ENCODE measurements around the gene DUOX2. TPM values are rescaled to one million over a fixed set of nuclear protein-coding genes. Genes with fewer than 3 reads are reported as not detected.

DUOX2 gene
- total and polyA plus RNA-seq, 2 of the 13 experiments (the other 11 are each of a cell fraction or from before 2014, with no cell fraction given), result 0.08 TPM; not detected in 1

GRCh38 chr15:45089712-45090373 lies 24.1 kb downstream of the DUOX2 start:
- Histone ChIP-seq H3K36me3 (replicated peaks in 1 of 2; ENCODE audit: control insufficient read depth in 1 of 2, insufficient read depth in 2 of 2, low read length in 2 of 2) (no peaks in the 10 kb centered on the region), H2AFZ (ENCODE audit: low read length) (no peak overlapping the region), H3K9ac (ENCODE audit: insufficient read depth, low read depth, low read length) (no peak overlapping the region), H3K4me2 (ENCODE audit: low read depth, low read length) (peak overlapping the region; percentile 41), H3K79me2 (ENCODE audit: insufficient read depth, low read length) (no peaks in the 10 kb centered on the region), H3K27ac (ENCODE audit: extremely low read length, insufficient read depth, low read length) (no peak overlapping the region), H3K4me3 (replicated peaks in 1 of 3; ENCODE audit: insufficient read depth in 1 of 3, low read depth in 2 of 3, low read length in 3 of 3) (no peak overlapping the region; a peak in 1 of 6 replicates), H4K20me1 (ENCODE audit: insufficient read depth, low read length) (no peaks in the 10 kb centered on the region), H3K9me3 (ENCODE audit: low read length) (no peaks in the 10 kb centered on the region), H3K4me1 (ENCODE audit: insufficient read depth, low read length) (peaks cover 44% of the 10 kb centered on the region), H3K27me3 (ENCODE audit: control insufficient read depth in 1 of 2, insufficient read depth in 2 of 2, low read length in 2 of 2) (peaks cover under 1 to 16% of the 10 kb centered on the region in 2 experiments; a peak in 4 of 5 replicates)
- ATAC-seq (no peak), FAIRE-seq (no peak), DNase-seq (ENCODE audit: low spot score) (no peak)
- in situ Hi-C loops (cut with HindIII; ENCODE audit: extremely low pct_ligation_motif_present, low pct_unique_long_range_greater_than_20kb) (no loop called here), intact Hi-C loops (cut with micrococcal nuclease; ENCODE audit: unreplicated experiment) (no loop called here)
- ChIA-PET CTCF (ENCODE audit: low intra/inter-chr PET ratio, low total read pairs) (no interaction called here), POLR2A (no interaction called here)
- BruUV-seq (replicated peaks), result no TSS peak
- WGBS (ENCODE audit: low lambda C conversion rate), result 27% methylated on average over 3 of the region's 3 CpGs
- TF ChIP-seq KDM3A (CRISPR knock-in tag; IDR thresholded peaks at IDR 0.05; ENCODE audit: low read depth) (no peak), ZNF629 (CRISPR knock-in tag; conservative IDR thresholded peaks at IDR 0.05) (peak; percentile 62), CREB1 (IDR thresholded peaks at IDR 0.05) (peak; percentile 20; the same call in 1 of the 2 replicates), CREB1 (CRISPR knock-in tag; IDR thresholded peaks at IDR 0.05) (no peak), ZNF747 (CRISPR knock-in tag; IDR thresholded peaks at IDR 0.05; ENCODE audit: borderline replicate concordance) (no peak), ZNF562 (CRISPR knock-in tag; IDR thresholded peaks at IDR 0.05; ENCODE audit: borderline replicate concordance) (no peak), THAP11 (CRISPR knock-in tag; IDR thresholded peaks at IDR 0.05) (no peak)

GRCh38 chr15:45088801-45089711 lies 24.9 kb downstream of the DUOX2 start:
- H3K27ac ChIP-seq (ENCODE audit: extremely low read length, insufficient read depth, low read length), result no peak overlapping the region
- ATAC-seq (peak; percentile 61), DNase-seq (ENCODE audit: low spot score) (peak; percentile 36), FAIRE-seq (peak; percentile 56)
- H2AFZ ChIP-seq (ENCODE audit: low read length), result no peak overlapping the region
- no peak overlapping the region for H3K9ac ChIP-seq (ENCODE audit: insufficient read depth, low read depth, low read length)
- CTCF ChIA-PET (ENCODE audit: low intra/inter-chr PET ratio, low total read pairs), result no interaction called here
- in situ Hi-C loops (cut with HindIII; ENCODE audit: extremely low pct_ligation_motif_present, low pct_unique_long_range_greater_than_20kb), result no loop called here
- no peaks in the 10 kb centered on the region for H3K9me3 ChIP-seq (ENCODE audit: low read length)
- 38% methylated on average over 9 of the region's 10 CpGs for WGBS (ENCODE audit: low lambda C conversion rate)
- H3K36me3 ChIP-seq (replicated peaks in 1 of 2; ENCODE audit: control insufficient read depth in 1 of 2, insufficient read depth in 2 of 2, low read length in 2 of 2), result no peaks in the 10 kb centered on the region
- peaks cover 0 to 11% of the 10 kb centered on the region in 2 experiments; a peak in 4 of 5 replicates for H3K27me3 ChIP-seq (ENCODE audit: control insufficient read depth in 1 of 2, insufficient read depth in 2 of 2, low read length in 2 of 2)
- no peaks in the 10 kb centered on the region for H3K79me2 ChIP-seq (ENCODE audit: insufficient read depth, low read length)
- POLR2A ChIA-PET, result no interaction called here
- H3K4me1 ChIP-seq (ENCODE audit: insufficient read depth, low read length), result peaks cover 48% of the 10 kb centered on the region
- BruUV-seq (replicated peaks), result no TSS peak
- peak overlapping the region; percentile 41 for H3K4me2 ChIP-seq (ENCODE audit: low read depth, low read length)
- intact Hi-C loops (cut with micrococcal nuclease; ENCODE audit: unreplicated experiment), result no loop called here
- peak overlapping the region in 1 of 3 experiments; percentile 6; a peak in 1 of 6 replicates for H3K4me3 ChIP-seq (replicated peaks in 1 of 3; ENCODE audit: insufficient read depth in 1 of 3, low read depth in 2 of 3, low read length in 3 of 3)
- no peaks in the 10 kb centered on the region for H4K20me1 ChIP-seq (ENCODE audit: insufficient read depth, low read length)
- TF ChIP-seq NR3C1 (CRISPR knock-in tag; IDR thresholded peaks at IDR 0.05) (no peak), MZF1 (CRISPR knock-in tag; IDR thresholded peaks at IDR 0.05; ENCODE audit: borderline replicate concordance) (no peak), HNF4A (CRISPR knock-in tag; IDR thresholded peaks at IDR 0.05) (peak; percentile 51; the same call in 1 of the 2 replicates), BCL6 (CRISPR knock-in tag; IDR thresholded peaks at IDR 0.05) (0 out of 2 replicates have a peak, but pooled peaks have one; percentile 14), ZBTB38 (CRISPR knock-in tag; IDR thresholded peaks at IDR 0.05) (no peak), NCOA2 (CRISPR knock-in tag; IDR thresholded peaks at IDR 0.05) (0 out of 2 replicates have a peak, but pooled peaks have one; percentile 15), CBFB (CRISPR knock-in tag; IDR thresholded peaks at IDR 0.05) (no peak), MAFG (CRISPR knock-in tag; IDR thresholded peaks at IDR 0.05) (no peak), EP300 (IDR thresholded peaks at IDR 0.05; ENCODE audit: low read depth in 2 of 2, low read length in 2 of 2) (peak in 1 of 2 experiments; percentile 56; a peak in 1 of 4 replicates), EP300 (CRISPR knock-in tag; IDR thresholded peaks at IDR 0.05; ENCODE audit: borderline replicate concordance) (no peak), GABPB1 (CRISPR knock-in tag; IDR thresholded peaks at IDR 0.05) (no peak)
